GM12878 (cell line): ENCODE results near the gene TNFAIP3. TPM values are rescaled to one million over a fixed set of nuclear protein-coding genes. Genes with fewer than 3 reads are reported as not detected.

Source experiments
- ATAC-seq: fragments of 200-7000 bp; cut with Tn5 transposase; 3 replicates; pipeline ENCODE4 v1.9.1; 2020; ENCODE audit warnings: mild to moderate bottlenecking, moderate library complexity
- BruUV-seq: library from RNA; stranded (reverse); fragments of 400-500 nt; replicated peaks from 2 replicates; lab custom pipeline; 2021; lab: Mats Ljungman, UMichigan
- CTCF ChIA-PET: fragments of 300-600 bp; sonication (Branson Sonifier 250); formaldehyde crosslinking; extraction: SDS; loops from one replicate; lab custom pipeline; 2021; ENCODE audit warnings: inconsistent platforms; lab: Yijun Ruan, JAX
- POLR2A ChIA-PET: fragments of 350-600 bp; formaldehyde crosslinking; extraction: SDS; loops from one replicate; lab custom pipeline; 2021; ENCODE audit warnings: inconsistent platforms; lab: Charles Lee
- RAD21 ChIA-PET: fragments of 300-600 bp; sonication (Branson Sonifier 250); formaldehyde crosslinking; loops from one replicate; lab custom pipeline; 2023; ENCODE audit warnings: antibody characterized with exemption; ENCODE audit not compliant: unreplicated experiment; lab: Charles Lee
- SMC1A ChIA-PET: fragments of 300-600 bp; sonication (Branson Sonifier 250); formaldehyde crosslinking; loops from one replicate; lab custom pipeline; 2023; ENCODE audit not compliant: unreplicated experiment, uncharacterized antibody; lab: Charles Lee
- DNase-seq: peaks from one replicate; pipeline ENCODE4 v3.0.0-alpha.2; 2011; ENCODE audit warnings: low read depth, low spot score
- FAIRE-seq: peaks from 3 replicates; lab custom pipeline; 2011; peaks lifted over from hg19 to GRCh38; lab: Jason Lieb, UNC
- H2AFZ ChIP-seq: 2 replicates; pipeline ENCODE4 v1.6.0; 2011; ENCODE audit warnings: low read depth, low read length, control low read depth; ENCODE audit not compliant: control insufficient read depth
- H3K27ac ChIP-seq: 2 replicates; pipeline ENCODE4 v1.5.1; 2011; ENCODE audit warnings: control low read depth; ENCODE audit not compliant: control insufficient read depth, insufficient read depth
- H3K27me3 ChIP-seq, 2 experiments: replicated peaks in 1 of 2; 2 replicates each; pipeline versions ENCODE4 v1.6.0 to v1.6.1; 2011; ENCODE audit warnings: low read length in 1 of 2; ENCODE audit not compliant: control insufficient read depth in 2 of 2, insufficient read depth in 2 of 2
- H3K36me3 ChIP-seq, 2 experiments: 2 replicates each; pipeline ENCODE4 v1.5.1; 2011; ENCODE audit warnings: low read length in 1 of 2; ENCODE audit not compliant: control insufficient read depth in 2 of 2, insufficient read depth in 2 of 2
- H3K4me1 ChIP-seq: 2 replicates; pipeline ENCODE4 v1.6.1; 2011; ENCODE audit warnings: mild to moderate bottlenecking, low read length, moderate library complexity, mixed read lengths; ENCODE audit not compliant: control insufficient read depth, insufficient read depth
- H3K4me2 ChIP-seq: 2 replicates; pipeline ENCODE4 v1.6.0; 2011; ENCODE audit warnings: control low read depth; ENCODE audit not compliant: control insufficient read depth, insufficient read depth
- H3K4me3 ChIP-seq: fragments of 200-600 bp; sonication (generic); 2 replicates; pipeline ENCODE4 v1.5.1; 2016
- H3K79me2 ChIP-seq: 2 replicates; pipeline ENCODE4 v1.6.0; 2011; ENCODE audit warnings: low read length; ENCODE audit not compliant: control insufficient read depth, insufficient read depth
- H3K9ac ChIP-seq: 2 replicates; pipeline ENCODE4 v1.8.0; 2011; ENCODE audit warnings: low read length, control low read depth, mixed read lengths; ENCODE audit not compliant: control insufficient read depth, insufficient read depth
- H3K9me3 ChIP-seq: replicated peaks from 3 replicates; pipeline ENCODE4 v1.5.1; 2011; ENCODE audit warnings: mild to moderate bottlenecking, low read length; ENCODE audit not compliant: control insufficient read depth, insufficient read depth
- H4K20me1 ChIP-seq: 2 replicates; pipeline ENCODE4 v1.6.0; 2011; ENCODE audit not compliant: control insufficient read depth, insufficient read depth
- CBX3 ChIP-seq: fragments of 200-600 bp; sonication (generic); IDR thresholded peaks from 2 replicates; pipeline ENCODE4 v1.6.1; 2016; ENCODE audit warnings: low read depth, borderline replicate concordance
- E4F1 ChIP-seq: fragments of 450-650 bp; IDR thresholded peaks from 2 replicates; pipeline ENCODE4 v1.6.1; 2018; ENCODE audit warnings: borderline replicate concordance, mild to moderate bottlenecking; ENCODE audit not compliant: partially characterized antibody
- EED ChIP-seq: sonication (generic); IDR thresholded peaks from 2 replicates; pipeline ENCODE4 v1.6.1; 2016; ENCODE audit warnings: antibody characterized with exemption, low read depth
- FOXK2 ChIP-seq: fragments of 450-650 bp; IDR thresholded peaks from 2 replicates; pipeline ENCODE4 v1.6.1; 2017; ENCODE audit warnings: mild to moderate bottlenecking, moderate library complexity
- GATAD2B ChIP-seq: fragments of 450-650 bp; conservative IDR thresholded peaks from 2 replicates; pipeline ENCODE4 v1.6.1; 2017; ENCODE audit warnings: low read depth, mild to moderate bottlenecking, moderate library complexity
- JUNB ChIP-seq: IDR thresholded peaks from 2 replicates; pipeline ENCODE4 v1.6.1; 2016; ENCODE audit warnings: antibody characterized with exemption, mild to moderate bottlenecking
- JUND ChIP-seq: IDR thresholded peaks from 2 replicates; pipeline ENCODE4 v1.6.1; 2012; ENCODE audit warnings: low read depth, mild to moderate bottlenecking, low read length, improper control_type of control experiment, moderate library complexity
- PKNOX1 ChIP-seq: fragments of 450-650 bp; IDR thresholded peaks from 2 replicates; pipeline ENCODE4 v1.6.1; 2016; ENCODE audit warnings: mild to moderate bottlenecking
- RUNX3 ChIP-seq: IDR thresholded peaks from 2 replicates; pipeline ENCODE4 v1.6.1; 2012; ENCODE audit warnings: low read length, inconsistent platforms
- SP1 ChIP-seq: IDR thresholded peaks from one replicate; pipeline ENCODE4 v1.6.1; 2011; ENCODE audit warnings: low read depth, low read length
- SREBF1 ChIP-seq: IDR thresholded peaks from 2 replicates; pipeline ENCODE4 v1.6.1; 2012; ENCODE audit warnings: mild to moderate bottlenecking, low read length
- TAF1 ChIP-seq: IDR thresholded peaks from 2 replicates; pipeline ENCODE4 v1.6.1; 2011; ENCODE audit warnings: mild to moderate bottlenecking, low read depth, low read length, borderline replicate concordance
- USF1 ChIP-seq: IDR thresholded peaks from 2 replicates; pipeline ENCODE4 v1.6.1; 2011; ENCODE audit warnings: borderline replicate concordance, low read depth, mild to moderate bottlenecking, moderate library complexity, mixed read lengths, low read length; ENCODE audit not compliant: insufficient read depth; ENCODE audit errors: extremely low read length
- ZNF687 ChIP-seq: fragments of 450-650 bp; IDR thresholded peaks from 2 replicates; pipeline ENCODE4 v1.6.1; 2017; ENCODE audit warnings: mild to moderate bottlenecking, moderate library complexity
- WGBS: methylation state at CpG from one replicate; pipeline ENCODE4 v1.1.6; 2016; ENCODE audit warnings: low lambda C conversion rate; ENCODE audit not compliant: insufficient replicate concordance, insufficient coverage; ENCODE audit errors: missing lambda C conversion rate; 5-methylcytosine and 5-hydroxymethylcytosine counted together
- in situ Hi-C: fragments of 300-500 bp; cut with MboI; formaldehyde crosslinking; loops from 9 replicates; pipeline ENCODE4 v1.14.3; 2018; ENCODE audit warnings: mixed read lengths
- intact Hi-C: fragments of 100-400 bp; cut with micrococcal nuclease; formaldehyde crosslinking; loops from one replicate; pipeline ENCODE4 v1.14.2; 2022; ENCODE audit not compliant: unreplicated experiment
- polyA plus RNA-seq, 11 experiments: library from polyadenylated mRNA; depleted of rRNA in 4 of 11; unstranded in 6 of 11; stranded (reverse) in 5 of 11; fragments of >200 nt; fragmentation: Nextera tagmentation in 4 of 11; fragmentation: Illumina TruSeq in 1 of 11; extraction: Ambion mirVana in 4 of 11; extraction: Trizol in 1 of 11; gene quantifications; 1 replicate in 1 of 11; 2 replicates in 10 of 11; pipeline versions ENCODE4 v1.2.1 to v1.2.3, GENCODE V29; 2011 to 2016; ENCODE audit warnings: inconsistent platforms in 2 of 11, missing spikeins in 2 of 11, low read depth in 1 of 11
- total RNA-seq, 4 experiments: library from RNA; depleted of rRNA in 3 of 4; stranded (reverse); fragments of >200 nt in 3 of 4; fragmentation: Illumina TruSeq in 1 of 4; extraction: Trizol in 1 of 4; gene quantifications; 2 replicates each; pipeline versions ENCODE4 v1.2.1 to v1.2.3, GENCODE V29; 2013 to 2021

The TNFAIP3 gene
- total and polyA plus RNA-seq, 10 of the 15 experiments (the other 5 are each of a cell fraction or from before 2014, with no cell fraction given): 18.0 to 350 (median 127) TPM

- no peak for ATAC-seq
- Histone ChIP-seq H3K9ac (no peak overlapping the region), H3K27me3 (no peaks in the 10 kb centered on the region), H4K20me1 (no peaks in the 10 kb centered on the region), H2AFZ (no peak overlapping the region), H3K4me3 (no peak overlapping the region), H3K4me1 (peaks cover 49% of the 10 kb centered on the region), H3K36me3 (no peaks in the 10 kb centered on the region), H3K27ac (peak overlapping the region; percentile 43), H3K9me3 (peaks cover 3% of the 10 kb centered on the region), H3K79me2 (peaks cover 11% of the 10 kb centered on the region), H3K4me2 (peak overlapping the region; percentile 28; the same call in 1 of the 2 replicates)
- ChIA-PET POLR2A (interaction anchor here (6.7 kb wide), 1 partner anchor 9 kb away, joined by 153 read pairs; no protein-coding TSS in a partner anchor), RAD21 (interaction anchor here (4.8 kb wide), 1 partner anchor 11 kb away, joined by 65 read pairs; no protein-coding TSS in a partner anchor), SMC1A (interaction anchor here (1.3 to 8.9 kb wide), 4 partner anchors 11 to 683 kb away, joined by 3 to 126 read pairs (median 70); partner anchors contain the start of gene TNFAIP3), CTCF (interaction anchor here (6.9 kb wide), 1 partner anchor 11 kb away, joined by 60 read pairs; no protein-coding TSS in a partner anchor)
- in situ Hi-C loops (no loop called here), intact Hi-C loops (no loop called here)
- FAIRE-seq: no peak
- DNase-seq: no peak
- 68% methylated on average over 4 of the region's 4 CpGs for WGBS
- no TSS peak for BruUV-seq
- no peak for TF ChIP-seq SREBF1
- 0 out of 2 replicates have a peak, but pooled peaks have one; percentile 19 for TF ChIP-seq GATAD2B
- no peak for TF ChIP-seq SP1
- TF ChIP-seq EED: no peak
- no peak for TF ChIP-seq FOXK2
- no peak for TF ChIP-seq JUND
- no peak for TF ChIP-seq USF1
- 0 out of 2 replicates have a peak, but pooled peaks have one; percentile 18 for TF ChIP-seq PKNOX1
- no peak for TF ChIP-seq E4F1
- no peak for TF ChIP-seq CBX3
- TF ChIP-seq ZNF687: 0 out of 2 replicates have a peak, but pooled peaks have one; percentile 22
- peak; percentile 20; the same call in 1 of the 2 replicates for TF ChIP-seq RUNX3
- 0 out of 2 replicates have a peak, but pooled peaks have one; percentile 18 for TF ChIP-seq JUNB
- TF ChIP-seq TAF1: no peak
Observed at GRCh38 chr6:137914530-137915193, 47.6 kb downstream of the TNFAIP3 start.
